Measurements from ENCODE around the gene DNAJC5. TPM values are rescaled to one million over a fixed set of nuclear protein-coding genes. Genes with fewer than 3 reads are reported as not detected.
A peak's percentile ranks its signal among the peaks of the same experiment; 100 is the strongest.

DNAJC5 gene
- total and polyA plus RNA-seq, 2 of the 8 experiments (the other 6 are each of a cell fraction or from before 2014, with no cell fraction given), result 19.2 to 31.2 TPM

- TF ChIP-seq ATF2 (IDR thresholded peaks at IDR 0.05; ENCODE audit: low read length) (no peak), SUZ12 (IDR thresholded peaks at IDR 0.05; ENCODE audit: low read length) (no peak), SRF (IDR thresholded peaks at IDR 0.05; ENCODE audit: low read depth, low read length) (no peak), CTCF (IDR thresholded peaks at IDR 0.05; ENCODE audit: control extremely low read depth in 1 of 3, insufficient read depth in 1 of 3, low read depth in 1 of 3, low read length in 3 of 3) (peak; percentile 88 to 93 (median 89)), KDM4A (IDR thresholded peaks at IDR 0.05; ENCODE audit: low read depth, low read length, severe bottlenecking) (peak; percentile 60), POLR2AphosphoS5 (IDR thresholded peaks at IDR 0.05; ENCODE audit: low read depth, low read length) (no peak), USF2 (IDR thresholded peaks at IDR 0.05; ENCODE audit: low read length) (no peak), FOSL1 (IDR thresholded peaks at IDR 0.05; ENCODE audit: insufficient read depth, low read depth, low read length) (no peak), EP300 (IDR thresholded peaks at IDR 0.05; ENCODE audit: borderline replicate concordance in 1 of 2, low read depth in 2 of 2, low read length in 2 of 2) (no peak), SIN3A (conservative IDR thresholded peaks at IDR 0.05 in 1 of 2, IDR thresholded peaks at IDR 0.05 in 1 of 2; ENCODE audit: low read depth in 1 of 2, low read length in 2 of 2) (no peak; a peak in 2 of 4 replicates), SIRT6 (IDR thresholded peaks at IDR 0.05; ENCODE audit: low read length) (no peak), SP2 (IDR thresholded peaks at IDR 0.05; ENCODE audit: low read length) (no peak), HDAC6 (IDR thresholded peaks at IDR 0.05; ENCODE audit: low read depth, low read length) (no peak), CBX8 (IDR thresholded peaks at IDR 0.05; ENCODE audit: borderline replicate concordance, low read depth, low read length) (no peak), MAFK (IDR thresholded peaks at IDR 0.05; ENCODE audit: low read depth, low read length) (no peak), POU5F1 (IDR thresholded peaks at IDR 0.05; ENCODE audit: low read depth, low read length) (no peak), NANOG (IDR thresholded peaks at IDR 0.05; ENCODE audit: insufficient read depth, low read depth, low read length, poor library complexity, severe bottlenecking) (no peak), POLR2A (IDR thresholded peaks at IDR 0.05; ENCODE audit: control extremely low read depth in 1 of 2, low read depth in 2 of 2, low read length in 2 of 2) (no peak), TEAD4 (IDR thresholded peaks at IDR 0.05; ENCODE audit: low read depth, low read length) (no peak)
Measured at GRCh38 chr20:63973636-63974401, 78.9 kb downstream of the DNAJC5 start (continued).

Measured in H1 (cell line).